A172 (cell line): ENCODE results near the gene USP4. TPM values are rescaled to one million over a fixed set of nuclear protein-coding genes. Genes with fewer than 3 reads are reported as not detected.
"Not testable (repeated sequence)": the region's sequence is repeated elsewhere in the genome, so short reads cannot be mapped to it uniquely, and the experiment has no call there.

Source experiments
- DNase-seq: peaks from one replicate; pipeline ENCODE4 v3.0.0-alpha.2; 2015; ENCODE audit warnings: low spot score
- total RNA-seq: library from RNA; depleted of rRNA; stranded (reverse); fragments of >200 nt; shearing (Covaris generic); gene quantifications from 2 replicates; pipeline ENCODE4 v1.2.3, GENCODE V29; 2014; rRNA removed

The USP4 gene
- total RNA-seq, 1 experiment from 2014 or later, result 9.4 TPM

GRCh38 chr3:49248840-49249227 is 91.0 kb downstream of the USP4 start:
- peak; percentile 18 for DNase-seq

- peak; percentile 6 for DNase-seq
Measured at GRCh38 chr3:49244581-49245205, 95.2 kb downstream of the USP4 start.

GRCh38 chr3:49240091-49240490 is 99.8 kb downstream of the USP4 start:
- DNase-seq, result not testable (repeated sequence)

- no peak for DNase-seq
Measured at GRCh38 chr3:49238274-49239127, 101.4 kb downstream of the USP4 start.

GRCh38 chr3:49237344-49237743 is 102.5 kb downstream of the USP4 start:
- DNase-seq, result no peak

GRCh38 chr3:49236226-49236625 is 103.6 kb downstream of the USP4 start:
- DNase-seq, result no peak

- not testable (repeated sequence) for DNase-seq
Measured at GRCh38 chr3:49228817-49229216, 111.0 kb downstream of the USP4 start.

Other genes with a start within 250 kb of the USP4 start
- gene QRICH1, start 246.0 kb downstream of the USP4 start, total RNA-seq, result 79.1 and 82.7 TPM in 2 replicates
- 141 and 172 TPM in 2 replicates for gene QARS1, start 235.3 kb downstream of the USP4 start, total RNA-seq
- 48.3 and 54.2 TPM in 2 replicates for gene USP19, start 219.2 kb downstream of the USP4 start, total RNA-seq
- gene LAMB2, start 207.0 kb downstream of the USP4 start, total RNA-seq, result 189 and 192 TPM in 2 replicates
- gene CCDC71, start 173.7 kb downstream of the USP4 start, total RNA-seq, result 18.8 and 25.6 TPM in 2 replicates
- gene KLHDC8B, start 168.5 kb downstream of the USP4 start, total RNA-seq, result 9.0 and 16.0 TPM in 2 replicates
- gene C3orf62, start 62.8 kb downstream of the USP4 start, total RNA-seq, result 0.41 and 0.67 TPM in 2 replicates
- 233 and 352 TPM in 2 replicates for gene GPX1, start 18.3 kb upstream of the USP4 start, total RNA-seq
- 612 and 632 TPM in 2 replicates for gene RHOA, start 71.9 kb upstream of the USP4 start, total RNA-seq
- gene TCTA, start 72.4 kb upstream of the USP4 start, total RNA-seq, result 45.8 and 58.0 TPM in 2 replicates
- 0.93 and 1.8 TPM in 2 replicates for gene AMT, start 82.4 kb upstream of the USP4 start, total RNA-seq
- 9.5 and 18.8 TPM in 2 replicates for gene NICN1, start 89.3 kb upstream of the USP4 start, total RNA-seq
- 132 and 135 TPM in 2 replicates for gene DAG1, start 130.2 kb upstream of the USP4 start, total RNA-seq
- gene BSN, start 214.4 kb upstream of the USP4 start, total RNA-seq, result 0.10 and 0.12 TPM in 2 replicates